CD14-positive monocyte (primary cell): Measurements from ENCODE around the gene MAP7D1. TPM values are rescaled to one million over a fixed set of nuclear protein-coding genes. Genes with fewer than 3 reads are reported as not detected.
A peak's percentile ranks its signal among the peaks of the same experiment; 100 is the strongest.
"Not testable (repeated sequence)": the region's sequence is repeated elsewhere in the genome, so short reads cannot be mapped to it uniquely, and the experiment has no call there.

ENCODE experiments used
- DNase-seq, 3 donors: peaks; one replicate each; pipeline ENCODE4 v3.0.0-alpha.2; 2011 to 2022
- H2AFZ ChIP-seq: 2 replicates; pipeline ENCODE4 v1.6.0; 2012; ENCODE audit warnings: mild to moderate bottlenecking, low read depth, low read length, inconsistent platforms; ENCODE audit not compliant: insufficient read depth, poor library complexity, severe bottlenecking
- H3K27ac ChIP-seq, 2 donors: 1 replicate in 1 of 2; 2 replicates in 1 of 2; pipeline ENCODE4 v1.5.1; 2012 to 2013; ENCODE audit warnings: low read length in 2 of 2, control low read depth in 1 of 2, inconsistent platforms in 1 of 2, low read depth in 1 of 2, mild to moderate bottlenecking in 1 of 2
- H3K27me3 ChIP-seq, 2 donors: one replicate each; pipeline versions ENCODE4 v1.6.0 to v1.6.1; 2011 to 2013; ENCODE audit warnings: low read length in 2 of 2; ENCODE audit not compliant: control insufficient read depth in 2 of 2, insufficient read depth in 2 of 2
- H3K36me3 ChIP-seq, 2 donors: replicated peaks in 1 of 2; 1 replicate in 1 of 2; 2 replicates in 1 of 2; pipeline versions ENCODE4 v1.5.1 to v1.6.1; 2012 to 2013; ENCODE audit warnings: low read length in 2 of 2, control low read depth in 1 of 2, inconsistent platforms in 1 of 2, mild to moderate bottlenecking in 1 of 2; ENCODE audit not compliant: insufficient read depth in 2 of 2, control insufficient read depth in 1 of 2
- H3K4me1 ChIP-seq, 2 donors: 1 replicate in 1 of 2; 2 replicates in 1 of 2; pipeline versions ENCODE4 v1.5.1 to v1.6.1; 2012 to 2013; ENCODE audit warnings: low read length in 2 of 2, control low read depth in 1 of 2, inconsistent platforms in 1 of 2, mild to moderate bottlenecking in 1 of 2, moderate library complexity in 1 of 2; ENCODE audit not compliant: insufficient read depth in 2 of 2, control insufficient read depth in 1 of 2
- H3K4me2 ChIP-seq: replicated peaks from 2 replicates; pipeline ENCODE3; 2012; ENCODE audit warnings: low read length, moderate library complexity, mild to moderate bottlenecking; ENCODE audit not compliant: poor library complexity, severe bottlenecking; ENCODE audit errors: extremely low read depth
- H3K4me3 ChIP-seq, 3 experiments: fragments of 200-600 bp in 1 of 3; sonication (generic) in 1 of 3; replicated peaks in 1 of 3; 1 replicate in 2 of 3; 2 replicates in 1 of 3; pipeline ENCODE4 v1.5.1; 2011 to 2013; ENCODE audit warnings: low read length in 3 of 3, mild to moderate bottlenecking in 3 of 3, control low read depth in 2 of 3, low read depth in 2 of 3, inconsistent platforms in 1 of 3, moderate library complexity in 1 of 3
- H3K79me2 ChIP-seq: 2 replicates; pipeline ENCODE4 v1.6.0; 2012; ENCODE audit warnings: mild to moderate bottlenecking, control low read depth, inconsistent platforms, low read length, moderate library complexity; ENCODE audit not compliant: insufficient read depth
- H3K9ac ChIP-seq: 2 replicates; pipeline ENCODE4 v1.6.0; 2017; ENCODE audit warnings: low read length, mild to moderate bottlenecking; ENCODE audit not compliant: insufficient read depth, poor library complexity, severe bottlenecking
- H3K9me3 ChIP-seq, 2 donors: replicated peaks in 1 of 2; 1 replicate in 1 of 2; 2 replicates in 1 of 2; pipeline versions ENCODE4 v1.5.1 to v1.6.1; 2012 to 2013; ENCODE audit warnings: low read length in 2 of 2, control low read depth in 1 of 2; ENCODE audit not compliant: control insufficient read depth in 1 of 2, insufficient read depth in 1 of 2
- H4K20me1 ChIP-seq: 2 replicates; pipeline ENCODE4 v1.6.0; 2012; ENCODE audit warnings: mild to moderate bottlenecking, low read length, control low read depth, moderate library complexity; ENCODE audit not compliant: insufficient read depth
- H3K27ac Mint-ChIP-seq, 7 donors: one replicate each; pipeline ENCODE4 v1.8.0; 2020; ENCODE audit warnings: mild to moderate bottlenecking in 7 of 7, mixed read lengths in 7 of 7, moderate library complexity in 6 of 7, inconsistent platforms in 2 of 7
- H3K27me3 Mint-ChIP-seq, 3 donors: one replicate each; pipeline ENCODE4 v1.8.0; 2021 to 2022; ENCODE audit warnings: low read depth in 3 of 3, mild to moderate bottlenecking in 3 of 3, mixed read lengths in 3 of 3, moderate library complexity in 3 of 3, inconsistent platforms in 1 of 3
- H3K36me3 Mint-ChIP-seq, 2 donors: one replicate each; pipeline ENCODE4 v1.8.0; 2020; ENCODE audit warnings: mixed read lengths in 2 of 2, inconsistent platforms in 1 of 2, mild to moderate bottlenecking in 1 of 2
- H3K4me1 Mint-ChIP-seq: one replicate; pipeline ENCODE4 v1.8.0; 2020; ENCODE audit warnings: mild to moderate bottlenecking, mixed read lengths
- H3K4me3 Mint-ChIP-seq, 2 donors: one replicate each; pipeline ENCODE4 v1.8.0; 2020; ENCODE audit warnings: mild to moderate bottlenecking in 2 of 2, mixed read lengths in 2 of 2, moderate library complexity in 1 of 2
- H3K9me3 Mint-ChIP-seq, 7 donors: one replicate each; pipeline ENCODE4 v1.8.0; 2020 to 2022; ENCODE audit warnings: mixed read lengths in 7 of 7, mild to moderate bottlenecking in 6 of 7, moderate library complexity in 6 of 7, inconsistent platforms in 2 of 7
- WGBS: methylation state at CpG from one replicate; pipeline ENCODE4 v1.1.5; 2013; ENCODE audit warnings: missing lambda C conversion rate; ENCODE audit not compliant: insufficient coverage; 5-methylcytosine and 5-hydroxymethylcytosine counted together
- intact Hi-C, 2 donors: fragments of 100-400 bp; cut with micrococcal nuclease; formaldehyde crosslinking; loops; one replicate each; pipeline versions ENCODE4 v1.15.0 to v1.15.1; 2023
- polyA plus RNA-seq, 3 donors: library from polyadenylated mRNA; depleted of rRNA in 1 of 3; unstranded in 2 of 3; stranded (reverse) in 1 of 3; fragments of 300-500 nt in 2 of 3; fragments of >200 nt in 1 of 3; fragmentation: Illumina TruSeq in 2 of 3; gene quantifications; 1 replicate in 2 of 3; 2 replicates in 1 of 3; pipeline ENCODE4 v1.2.3, GENCODE V29; 2012 to 2021
- small RNA-seq: library from RNA; depleted of rRNA; stranded (forward); fragments of <200 nt; gene quantifications from one replicate; pipeline ENCODE3, GENCODE V24; 2012; ENCODE audit warnings: low read depth; ENCODE audit not compliant: insufficient read length
- TF ChIP-seq, protein P1 (sequence below): fragments of 200-600 bp; IDR thresholded peaks from one replicate; pipeline ENCODE4 v1.8.0; 2022; ENCODE audit warnings: antibody characterized with exemption, mild to moderate bottlenecking

MAP7D1 gene
- polyA plus RNA-seq, 3 donors = 12.3 to 153 (median 13.6) TPM

DNA sequence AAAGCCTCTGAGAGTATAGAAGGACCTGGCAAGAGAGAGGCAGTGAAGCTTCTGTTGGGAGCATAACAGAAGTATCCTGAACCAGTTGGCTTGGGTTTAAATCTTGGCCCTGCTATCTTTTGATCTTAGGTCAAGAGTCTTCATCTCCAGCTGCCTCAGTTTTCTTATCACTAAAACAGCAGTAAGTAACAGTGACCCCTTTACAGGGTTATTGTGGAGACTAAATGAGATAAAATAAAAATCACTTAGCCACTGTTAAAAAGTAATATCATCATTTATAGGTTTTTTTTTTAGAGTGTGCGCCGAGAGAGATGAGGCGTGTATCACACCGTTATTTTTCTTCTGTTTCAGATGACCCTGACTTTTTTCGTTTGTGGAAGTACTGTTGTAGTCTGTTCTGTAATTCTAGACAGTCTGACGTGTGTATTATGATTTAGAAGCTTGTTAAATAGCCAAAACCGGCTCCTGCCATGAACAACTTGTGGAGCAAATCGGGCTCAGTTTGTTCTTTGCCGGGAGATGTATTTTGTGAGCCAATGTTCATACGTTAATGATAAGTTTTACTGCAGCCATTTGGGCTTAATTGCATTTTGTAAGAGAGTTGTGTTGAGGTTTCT lies 69.4 kb downstream of the MAP7D1 start:
- WGBS = 31% methylated on average over 5 of the region's 10 CpGs
- no peaks in the 10 kb centered on the region for H3K9me3 Mint-ChIP-seq
- TF ChIP-seq, protein P1, sequence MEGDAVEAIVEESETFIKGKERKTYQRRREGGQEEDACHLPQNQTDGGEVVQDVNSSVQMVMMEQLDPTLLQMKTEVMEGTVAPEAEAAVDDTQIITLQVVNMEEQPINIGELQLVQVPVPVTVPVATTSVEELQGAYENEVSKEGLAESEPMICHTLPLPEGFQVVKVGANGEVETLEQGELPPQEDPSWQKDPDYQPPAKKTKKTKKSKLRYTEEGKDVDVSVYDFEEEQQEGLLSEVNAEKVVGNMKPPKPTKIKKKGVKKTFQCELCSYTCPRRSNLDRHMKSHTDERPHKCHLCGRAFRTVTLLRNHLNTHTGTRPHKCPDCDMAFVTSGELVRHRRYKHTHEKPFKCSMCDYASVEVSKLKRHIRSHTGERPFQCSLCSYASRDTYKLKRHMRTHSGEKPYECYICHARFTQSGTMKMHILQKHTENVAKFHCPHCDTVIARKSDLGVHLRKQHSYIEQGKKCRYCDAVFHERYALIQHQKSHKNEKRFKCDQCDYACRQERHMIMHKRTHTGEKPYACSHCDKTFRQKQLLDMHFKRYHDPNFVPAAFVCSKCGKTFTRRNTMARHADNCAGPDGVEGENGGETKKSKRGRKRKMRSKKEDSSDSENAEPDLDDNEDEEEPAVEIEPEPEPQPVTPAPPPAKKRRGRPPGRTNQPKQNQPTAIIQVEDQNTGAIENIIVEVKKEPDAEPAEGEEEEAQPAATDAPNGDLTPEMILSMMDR = no peak
- Histone ChIP-seq H3K36me3 (peaks cover 16 to 40% of the 10 kb centered on the region in 2 donors), H3K9ac (peak overlapping the region; percentile 79), H3K27ac (peak overlapping the region; percentile 97 to 98), H3K27me3 (no peaks in the 10 kb centered on the region), H4K20me1 (peaks cover 58% of the 10 kb centered on the region), H3K79me2 (peaks cover 61% of the 10 kb centered on the region), H3K4me2 (peak overlapping the region; percentile 90), H3K4me1 (peaks cover 24 to 35% of the 10 kb centered on the region in 2 donors), H3K4me3 (peak overlapping the region; percentile 58 to 87 (median 86)), H3K9me3 (no peaks in the 10 kb centered on the region), H2AFZ (no peak overlapping the region)
- peaks cover 26% of the 10 kb centered on the region for H3K4me1 Mint-ChIP-seq
- no peak for DNase-seq
- intact Hi-C loops = loop anchor here in 1 of 2 donors (2.0 kb wide), 1 partner anchor 77 kb away; the partner anchor contains the start of gene TRAPPC3
- H3K27ac Mint-ChIP-seq = peak overlapping the region; percentile 98 to 100 (median 100)
- peak overlapping the region; percentile 95 to 97 for H3K4me3 Mint-ChIP-seq
- peaks cover 14 to 33% of the 10 kb centered on the region in 2 donors for H3K36me3 Mint-ChIP-seq
- peaks cover 0 to 3% (median 2%) of the 10 kb centered on the region in 3 donors for H3K27me3 Mint-ChIP-seq

DNA sequence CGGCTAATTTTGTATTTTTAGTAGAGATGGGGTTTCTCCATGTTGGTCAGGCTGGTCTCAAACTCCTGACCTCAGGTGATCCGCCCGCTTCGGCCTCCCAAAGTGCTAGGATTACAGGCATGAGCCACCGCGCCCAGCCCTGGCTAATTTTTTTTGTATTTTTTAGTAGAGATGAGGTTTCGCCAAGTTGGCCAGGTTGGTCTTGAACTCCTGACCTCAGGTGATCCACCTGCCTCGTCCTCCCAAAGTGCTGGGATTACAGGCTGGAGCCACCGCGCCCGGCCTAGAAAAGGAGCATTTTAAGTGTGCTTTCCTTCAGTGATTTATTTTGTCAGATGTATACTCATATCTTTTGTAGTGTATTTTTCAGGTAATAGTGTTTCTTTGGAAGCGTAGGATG lies 74.3 kb downstream of the MAP7D1 start:
- Histone ChIP-seq H3K79me2 (peaks cover 100% of the 10 kb centered on the region), H4K20me1 (peaks cover 100% of the 10 kb centered on the region), H3K4me1 (peaks cover 8 to 27% of the 10 kb centered on the region in 2 donors), H3K36me3 (peaks cover 35 to 84% of the 10 kb centered on the region in 2 donors), H3K27ac (peak overlapping the region in 1 of 2 donors; percentile 13)
- not testable (repeated sequence) for H3K9ac ChIP-seq, H2AFZ ChIP-seq, H3K4me2 ChIP-seq, H3K4me3 Mint-ChIP-seq, H3K9me3 Mint-ChIP-seq, H3K27me3 ChIP-seq, DNase-seq, H3K27ac Mint-ChIP-seq, H3K9me3 ChIP-seq, H3K27me3 Mint-ChIP-seq, H3K4me3 ChIP-seq
- Mint-ChIP-seq H3K36me3 (peaks cover 35 to 65% of the 10 kb centered on the region in 2 donors), H3K4me1 (peaks cover 26% of the 10 kb centered on the region)
- 95% methylated on average over 3 of the region's 12 CpGs for WGBS
- intact Hi-C loops = loop anchor here in 1 of 2 donors (5.0 kb wide), 1 partner anchor 37 kb away; no protein-coding TSS in a partner anchor

Small RNA genes lying within 50 kb of the gene (small RNA-seq; reads per million reads assigned to genes)
- not detected for gene RN7SL131P

Other genes with a start within 250 kb of the MAP7D1 start
- 1 to 10 TPM; 6.3 to 9.0 (median 8.3) TPM for gene AGO3, start 225.1 kb upstream of the MAP7D1 start, polyA plus RNA-seq
- gene TEKT2, start 72.1 kb upstream of the MAP7D1 start, polyA plus RNA-seq = under 1 TPM in 1 of 3 donors, not detected in 2; 0.23 TPM
- 10 to 100 TPM; 13.4 to 30.6 (median 21.9) TPM for gene ADPRS, start 67.3 kb upstream of the MAP7D1 start, polyA plus RNA-seq
- 1 to 10 TPM in 2 of 3 donors, under 1 TPM in 1; 0.90 to 3.0 (median 1.6) TPM for gene COL8A2, start 30.9 kb upstream of the MAP7D1 start, polyA plus RNA-seq
- gene TRAPPC3, start 6.7 kb upstream of the MAP7D1 start, polyA plus RNA-seq = 100 to 1,000 TPM in 2 of 3 donors, 10 to 100 TPM in 1; 61.1 to 136 (median 125) TPM
- gene THRAP3, start 68.3 kb downstream of the MAP7D1 start, polyA plus RNA-seq = 10 to 100 TPM; 30.1 to 63.4 (median 35.7) TPM
- gene SH3D21, start 150.2 kb downstream of the MAP7D1 start, polyA plus RNA-seq = under 1 TPM in 1 of 3 donors, not detected in 2; 0.56 TPM
- gene EVA1B, start 167.5 kb downstream of the MAP7D1 start, polyA plus RNA-seq = 10 to 100 TPM; 13.7 to 19.1 (median 16.6) TPM
- gene STK40, start 229.8 kb downstream of the MAP7D1 start, polyA plus RNA-seq = 10 to 100 TPM; 40.2 to 65.9 (median 55.8) TPM
- gene LSM10, start 241.7 kb downstream of the MAP7D1 start, polyA plus RNA-seq = 100 to 1,000 TPM in 2 of 3 donors, 10 to 100 TPM in 1; 91.4 to 234 (median 224) TPM